ENCODE data around the gene PRKAG1.
A peak's percentile ranks its signal among the peaks of the same experiment; 100 is the strongest.

Gene PRKAG1

GRCh38 chr12:48961331-48961730, 57.2 kb downstream of the PRKAG1 start:
- no peak for DNase-seq

- no peak for DNase-seq
Observed at GRCh38 chr12:48960834-48961233, 57.7 kb downstream of the PRKAG1 start.

- DNase-seq = no peak
Observed at GRCh38 chr12:48958049-48958388, 60.6 kb downstream of the PRKAG1 start.

- peak; percentile 91 for DNase-seq
Observed at GRCh38 chr12:48957141-48958048, 61.2 kb downstream of the PRKAG1 start, which contains the start of gene ARF3. ARF3 (minus strand) TSS chr12:48957487; CDS start chr12:48941095, 16,392 bp downstream.

GRCh38 chr12:48956279-48957140, 62.1 kb downstream of the PRKAG1 start:
- no peak for DNase-seq

GRCh38 chr12:48954841-48955501, 63.6 kb downstream of the PRKAG1 start:
- DNase-seq = no peak

GRCh38 chr12:48954061-48954460, 64.5 kb downstream of the PRKAG1 start:
- no peak for DNase-seq

GRCh38 chr12:48952691-48953090, 65.9 kb downstream of the PRKAG1 start:
- DNase-seq = no peak

Data from stimulated activated CD4-positive, alpha-beta T cell treated with anti-CD3 and anti-CD28 coated beads, Interleukin-12 subunit alpha, Interleukin-12 subunit beta, amount 100 ng/mL, for 4 hours (primary cell).